OCI-LY1 (cell line): Measurements from ENCODE around the gene KRTAP10-12.

Experiments
- H2AFZ ChIP-seq: fragments of 200-600 bp; sonication (generic), shearing (Covaris generic); 2 replicates; pipeline ENCODE4 v1.6.0; 2014; ENCODE audit warnings: antibody characterized with exemption, mild to moderate bottlenecking, low read length
- H3F3A ChIP-seq: fragments of 200-600 bp; sonication (generic), shearing (Covaris generic); 2 replicates; pipeline ENCODE4 v1.6.0; 2014; ENCODE audit warnings: mild to moderate bottlenecking, antibody characterized with exemption, low read length, moderate library complexity; ENCODE audit not compliant: insufficient read depth
- H3K27ac ChIP-seq: fragments of 200-600 bp; sonication (generic); 2 replicates; pipeline ENCODE4 v1.5.1; 2014; ENCODE audit warnings: low read length, mixed run types, mild to moderate bottlenecking, low read depth; ENCODE audit not compliant: poor library complexity, severe bottlenecking
- H3K27me3 ChIP-seq: fragments of 200-600 bp; sonication (generic); 2 replicates; pipeline ENCODE4 v1.6.0; 2014; ENCODE audit warnings: antibody characterized with exemption, mild to moderate bottlenecking, low read length, moderate library complexity; ENCODE audit not compliant: insufficient read depth
- H3K36me3 ChIP-seq: fragments of 200-600 bp; sonication (generic); 2 replicates; pipeline ENCODE4 v1.6.1; 2014; ENCODE audit warnings: mild to moderate bottlenecking, antibody characterized with exemption, low read length, moderate library complexity, mixed read lengths; ENCODE audit not compliant: insufficient read depth
- H3K4me1 ChIP-seq: fragments of 200-600 bp; sonication (generic); 2 replicates; pipeline ENCODE4 v1.5.1; 2014; ENCODE audit warnings: mild to moderate bottlenecking, low read length, moderate library complexity; ENCODE audit not compliant: insufficient read depth, severe bottlenecking
- H3K4me2 ChIP-seq: fragments of 200-600 bp; sonication (generic), shearing (Covaris generic); 2 replicates; pipeline ENCODE4 v1.6.1; 2014; ENCODE audit warnings: low read length
- H3K4me3 ChIP-seq: fragments of 200-600 bp; sonication (generic); 2 replicates; pipeline ENCODE4 v1.5.1; 2014; ENCODE audit warnings: low read length, low read depth, mild to moderate bottlenecking, mixed read lengths; ENCODE audit not compliant: poor library complexity, severe bottlenecking
- H3K79me2 ChIP-seq: fragments of 200-600 bp; shearing (Covaris generic); 2 replicates; pipeline ENCODE4 v1.6.1; 2016; ENCODE audit warnings: mixed run types, low read length, mixed read lengths; ENCODE audit not compliant: insufficient read depth
- H3K9ac ChIP-seq: fragments of 200-600 bp; sonication (generic), shearing (Covaris generic); 2 replicates; pipeline ENCODE4 v1.6.1; 2014; ENCODE audit warnings: mild to moderate bottlenecking, low read length, mixed read lengths
- H3K9me2 ChIP-seq: fragments of 200-600 bp; sonication (generic), shearing (Covaris generic); 2 replicates; pipeline ENCODE4 v1.6.1; 2014; ENCODE audit warnings: low read depth, mild to moderate bottlenecking, low read length, mixed read lengths
- H3K9me3 ChIP-seq: fragments of 200-600 bp; shearing (Covaris generic); 2 replicates; pipeline ENCODE4 v1.6.1; 2014; ENCODE audit warnings: low read length, mixed read lengths
- H4K20me1 ChIP-seq: fragments of 200-600 bp; sonication (generic), shearing (Covaris generic); 2 replicates; pipeline ENCODE4 v1.6.0; 2016; ENCODE audit warnings: mild to moderate bottlenecking, low read length; ENCODE audit not compliant: insufficient read depth
- EZH2 ChIP-seq: fragments of 200-600 bp; sonication (generic), shearing (Covaris generic); IDR thresholded peaks from 2 replicates; pipeline ENCODE4 v1.8.0; 2017; ENCODE audit warnings: borderline replicate concordance, mixed run types, mild to moderate bottlenecking, antibody characterized with exemption, low read length, moderate library complexity, mixed read lengths
- TF ChIP-seq, protein P1 (sequence below): fragments of 200-600 bp; sonication (generic), shearing (Covaris generic); IDR thresholded peaks from 2 replicates; pipeline ENCODE4 v1.5.1; 2017; ENCODE audit warnings: mild to moderate bottlenecking, antibody characterized with exemption, low read length, moderate library complexity, mixed read lengths

Gene KRTAP10-12

DNA sequence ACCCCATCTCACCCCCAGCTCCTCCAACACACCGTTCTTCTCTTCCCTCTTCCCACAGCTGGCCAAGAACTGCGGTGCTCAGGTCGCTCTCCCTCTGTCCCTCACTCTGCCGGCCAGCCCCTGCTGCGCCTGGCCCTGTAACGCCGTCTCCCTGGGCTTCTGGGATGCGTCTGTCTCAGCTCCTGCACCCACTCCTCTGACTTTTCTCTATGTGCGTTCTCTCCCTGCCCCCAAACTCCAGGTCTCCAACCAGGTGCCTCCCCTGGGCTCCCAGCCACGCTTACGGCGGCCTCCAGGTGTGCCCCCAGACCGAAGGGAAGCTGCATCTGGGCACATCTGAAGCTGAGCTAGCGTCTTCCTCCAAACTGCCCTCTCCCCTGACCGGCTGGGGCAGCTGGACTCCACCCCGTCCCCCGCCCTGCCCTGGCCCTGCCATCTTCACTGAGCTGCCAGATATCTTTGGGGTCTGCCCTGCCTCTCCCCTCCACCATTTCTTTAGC, 2.6 kb downstream of the KRTAP10-12 start:
- TF ChIP-seq EZH2: no peak
- TF ChIP-seq, protein P1, sequence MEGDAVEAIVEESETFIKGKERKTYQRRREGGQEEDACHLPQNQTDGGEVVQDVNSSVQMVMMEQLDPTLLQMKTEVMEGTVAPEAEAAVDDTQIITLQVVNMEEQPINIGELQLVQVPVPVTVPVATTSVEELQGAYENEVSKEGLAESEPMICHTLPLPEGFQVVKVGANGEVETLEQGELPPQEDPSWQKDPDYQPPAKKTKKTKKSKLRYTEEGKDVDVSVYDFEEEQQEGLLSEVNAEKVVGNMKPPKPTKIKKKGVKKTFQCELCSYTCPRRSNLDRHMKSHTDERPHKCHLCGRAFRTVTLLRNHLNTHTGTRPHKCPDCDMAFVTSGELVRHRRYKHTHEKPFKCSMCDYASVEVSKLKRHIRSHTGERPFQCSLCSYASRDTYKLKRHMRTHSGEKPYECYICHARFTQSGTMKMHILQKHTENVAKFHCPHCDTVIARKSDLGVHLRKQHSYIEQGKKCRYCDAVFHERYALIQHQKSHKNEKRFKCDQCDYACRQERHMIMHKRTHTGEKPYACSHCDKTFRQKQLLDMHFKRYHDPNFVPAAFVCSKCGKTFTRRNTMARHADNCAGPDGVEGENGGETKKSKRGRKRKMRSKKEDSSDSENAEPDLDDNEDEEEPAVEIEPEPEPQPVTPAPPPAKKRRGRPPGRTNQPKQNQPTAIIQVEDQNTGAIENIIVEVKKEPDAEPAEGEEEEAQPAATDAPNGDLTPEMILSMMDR: no peak
- Histone ChIP-seq H3F3A (no peaks in the 10 kb centered on the region), H3K27me3 (no peaks in the 10 kb centered on the region), H3K27ac (no peak overlapping the region), H2AFZ (no peak overlapping the region), H3K36me3 (no peaks in the 10 kb centered on the region), H3K4me3 (no peak overlapping the region), H3K4me2 (no peak overlapping the region), H3K79me2 (no peaks in the 10 kb centered on the region), H3K9me2 (no peaks in the 10 kb centered on the region), H3K9me3 (no peaks in the 10 kb centered on the region), H4K20me1 (no peaks in the 10 kb centered on the region), H3K4me1 (no peaks in the 10 kb centered on the region), H3K9ac (no peak overlapping the region)

DNA sequence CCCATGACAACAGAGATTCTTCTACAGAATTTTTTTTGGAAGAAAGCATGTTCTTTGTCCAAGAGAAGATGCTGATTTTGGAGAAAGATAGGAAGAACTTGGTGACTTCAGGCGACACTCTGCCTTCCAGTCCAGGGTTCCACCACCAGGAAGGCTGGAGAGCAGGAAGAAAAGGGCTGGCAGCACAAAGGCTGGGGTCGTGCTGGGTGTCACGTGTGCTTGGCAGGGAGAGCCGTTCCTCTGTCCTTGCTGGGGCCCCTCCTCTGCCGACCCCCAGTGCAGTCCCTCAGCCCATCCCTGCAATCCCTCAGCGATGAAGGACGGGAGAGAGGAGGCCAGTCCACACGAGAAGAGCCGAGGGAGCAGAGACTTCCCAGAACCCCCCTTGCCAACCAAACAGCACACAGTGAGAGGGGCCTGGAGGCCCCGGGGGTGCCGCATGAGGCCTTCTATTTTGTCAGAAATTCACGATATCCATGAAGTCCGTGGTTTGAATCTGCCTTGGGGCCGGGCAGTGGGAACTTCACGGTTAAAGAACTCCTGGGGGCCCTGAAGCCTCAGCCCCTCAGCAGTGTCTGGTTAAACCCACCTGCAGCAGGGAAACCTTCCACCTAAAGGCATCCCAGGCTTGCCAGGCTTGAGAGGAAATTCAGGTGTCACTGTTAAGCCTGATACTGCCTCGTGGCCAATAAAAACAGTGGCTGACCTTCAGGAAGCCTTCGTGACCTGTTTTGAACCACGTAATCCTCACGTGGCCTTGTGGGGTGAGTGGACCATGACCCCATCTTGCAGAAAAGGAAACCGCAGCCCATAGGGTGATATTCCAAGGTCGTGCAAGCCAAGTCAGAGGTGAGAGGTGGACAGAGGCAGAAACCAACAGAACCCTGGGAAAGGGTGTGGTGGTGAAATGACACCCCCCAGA, 3.4 kb downstream of the KRTAP10-12 start:
- Histone ChIP-seq H2AFZ (no peak overlapping the region), H3K27ac (no peak overlapping the region), H3K4me1 (no peaks in the 10 kb centered on the region), H3K79me2 (no peaks in the 10 kb centered on the region), H3K36me3 (no peaks in the 10 kb centered on the region), H3K27me3 (no peaks in the 10 kb centered on the region), H4K20me1 (no peaks in the 10 kb centered on the region), H3K9me2 (no peaks in the 10 kb centered on the region), H3K9ac (no peak overlapping the region), H3K4me3 (no peak overlapping the region), H3F3A (no peaks in the 10 kb centered on the region), H3K9me3 (no peaks in the 10 kb centered on the region), H3K4me2 (no peak overlapping the region)
- TF ChIP-seq, protein P1: no peak
- TF ChIP-seq EZH2: no peak

DNA sequence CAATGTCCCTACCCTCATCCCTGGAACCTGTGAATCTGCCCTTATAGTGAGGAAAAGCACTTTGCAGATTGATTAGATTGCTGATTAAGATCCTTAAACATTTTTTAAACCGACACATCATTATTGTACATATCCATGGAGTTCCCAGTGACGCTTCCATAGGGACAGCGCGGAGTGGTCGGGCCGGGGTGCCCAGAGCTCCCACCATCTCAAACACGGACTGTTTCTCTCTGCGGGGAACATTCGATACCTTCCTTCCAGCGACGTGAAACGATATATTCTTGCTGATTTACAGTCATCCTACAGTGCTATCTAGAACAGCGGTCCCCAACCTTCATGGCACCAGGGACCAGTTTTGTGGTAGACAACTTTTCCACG, 4.0 kb downstream of the KRTAP10-12 start:
- H3K9me2 ChIP-seq: no peaks in the 10 kb centered on the region
- no peak for TF ChIP-seq EZH2
- TF ChIP-seq, protein P1: no peak
- no peak overlapping the region for H3K9ac ChIP-seq
- H3K4me1 ChIP-seq: no peaks in the 10 kb centered on the region
- H2AFZ ChIP-seq: no peak overlapping the region
- H3K4me2 ChIP-seq: no peak overlapping the region
- no peak overlapping the region for H3K4me3 ChIP-seq
- no peak overlapping the region for H3K27ac ChIP-seq
- H4K20me1 ChIP-seq: no peaks in the 10 kb centered on the region
- H3K79me2 ChIP-seq: no peaks in the 10 kb centered on the region
- H3K9me3 ChIP-seq: no peaks in the 10 kb centered on the region
- H3K27me3 ChIP-seq: no peaks in the 10 kb centered on the region
- no peaks in the 10 kb centered on the region for H3K36me3 ChIP-seq
- no peaks in the 10 kb centered on the region for H3F3A ChIP-seq
